GM19193 (cell line): ENCODE results near the gene MYLK.

Experiments
- POLR2A ChIP-seq: IDR thresholded peaks from 4 replicates; pipeline ENCODE4 v1.6.1; 2011; ENCODE audit not compliant: insufficient read depth, insufficient read length; ENCODE audit errors: extremely low read depth

The MYLK gene

DNA sequence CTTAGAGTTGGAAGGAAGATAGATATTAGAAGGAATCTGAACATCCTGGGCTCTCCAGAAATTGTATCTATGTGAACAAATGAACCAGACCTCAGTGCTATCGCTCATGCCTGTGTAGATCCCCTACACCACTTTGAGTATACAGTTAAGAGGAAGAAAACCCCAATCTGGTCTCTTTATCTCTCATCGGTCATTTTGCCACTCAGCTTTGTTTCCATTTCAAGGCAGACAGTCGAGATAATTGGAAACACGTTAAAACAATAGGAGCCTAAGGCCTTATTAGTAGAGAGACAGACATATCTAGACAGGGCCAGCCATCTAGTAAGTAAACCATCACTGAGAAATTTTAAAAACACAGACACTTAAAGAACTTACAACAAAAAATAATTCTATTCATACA, 101.6 kb downstream of the MYLK start:
- no peak for TF ChIP-seq POLR2A

DNA sequence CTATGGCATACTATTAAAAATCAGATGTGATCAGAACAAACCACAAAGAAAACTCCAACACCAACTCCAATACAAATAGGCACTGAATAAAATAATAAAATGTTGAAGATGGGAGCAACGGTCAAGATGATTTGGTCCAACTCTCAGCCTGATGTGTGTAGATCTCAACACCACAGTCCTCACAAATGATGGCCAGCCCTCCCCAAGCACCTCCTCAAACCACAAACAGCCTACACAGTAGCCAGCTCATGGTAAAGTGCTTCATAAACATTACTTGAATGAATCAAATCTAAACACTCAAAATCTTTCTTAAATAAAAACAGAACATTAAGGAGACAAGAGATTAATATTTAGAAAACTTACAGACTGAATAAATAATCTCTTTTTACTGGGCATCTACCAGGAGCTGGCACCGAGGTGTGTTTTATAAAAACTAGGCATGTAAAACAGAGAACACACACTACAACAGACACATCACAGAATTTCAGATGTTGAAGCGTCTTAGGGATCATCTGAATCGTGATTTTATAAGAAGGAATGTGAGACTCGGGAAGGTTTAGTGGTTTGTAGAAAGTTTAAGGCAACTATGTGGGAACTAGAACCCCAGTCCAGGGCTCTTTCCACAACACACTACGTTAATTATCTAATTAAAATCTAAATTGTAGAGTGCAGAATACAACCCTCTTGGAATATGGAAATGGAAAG, 102.4 kb downstream of the MYLK start:
- TF ChIP-seq POLR2A, result no peak

DNA sequence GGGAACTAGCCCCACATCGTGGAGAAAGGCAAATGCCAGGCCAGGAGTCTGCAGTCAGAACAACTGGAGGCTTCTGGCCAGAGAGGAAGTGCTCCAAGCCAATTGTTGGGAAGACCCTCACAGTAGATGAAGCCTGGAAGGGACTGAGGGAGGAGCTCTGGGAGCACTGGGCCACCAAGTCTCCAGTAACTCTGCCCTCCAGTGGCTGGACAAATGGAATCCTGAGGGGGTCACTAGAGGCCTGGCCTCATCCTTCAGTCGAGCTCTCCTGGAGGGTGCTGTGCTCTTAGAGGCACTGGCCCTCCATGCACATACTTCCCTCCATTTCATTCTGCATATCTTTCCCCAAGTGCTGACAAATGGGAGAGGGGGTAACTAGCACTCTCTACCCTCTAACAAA, 103.0 kb downstream of the MYLK start:
- no peak for TF ChIP-seq POLR2A

DNA sequence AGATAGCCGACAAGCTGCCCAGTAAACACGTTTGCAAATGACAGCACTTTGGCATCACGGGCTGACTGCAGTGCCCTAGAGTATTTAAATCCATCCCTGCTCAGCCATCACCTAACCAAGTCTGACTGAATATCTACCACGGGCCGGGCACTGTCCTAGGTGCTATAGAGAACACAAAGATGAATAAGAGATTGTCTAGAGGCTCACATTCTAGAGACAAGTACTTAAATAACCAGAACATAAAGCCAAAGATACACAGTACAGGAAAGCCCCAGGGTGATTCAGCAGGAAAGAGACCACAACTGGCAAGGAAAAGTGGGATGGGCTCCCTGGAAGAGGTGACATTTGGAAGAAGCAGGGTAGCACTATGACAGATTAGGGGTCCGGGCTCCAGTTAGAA, 103.5 kb downstream of the MYLK start:
- TF ChIP-seq POLR2A, result no peak

DNA sequence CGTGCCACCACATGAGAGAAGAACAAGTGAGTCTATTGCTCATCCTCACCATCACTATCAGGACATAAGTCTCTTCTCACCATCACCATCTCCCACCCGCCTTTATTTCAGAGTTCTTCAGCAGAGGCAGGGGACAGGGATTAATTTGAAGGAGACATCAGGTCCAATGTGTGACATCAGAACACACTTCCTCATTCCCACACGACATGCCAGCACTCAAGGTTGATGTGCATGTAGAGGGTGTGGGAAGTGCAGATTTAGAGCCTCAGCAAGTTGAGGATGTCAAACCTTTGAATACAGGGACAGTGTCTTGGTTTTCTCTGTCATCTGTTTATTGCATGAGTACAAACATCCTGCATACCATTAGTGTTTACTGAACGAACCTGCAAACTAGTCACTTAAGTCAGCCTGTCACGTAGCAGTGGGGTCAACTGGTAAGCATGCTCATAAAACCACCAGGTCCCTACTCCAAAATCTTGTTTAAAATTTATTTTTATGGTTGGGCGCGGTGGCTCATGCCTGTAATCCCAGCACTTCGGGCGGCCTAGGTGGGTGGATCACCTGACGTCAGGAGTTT, 104.4 kb downstream of the MYLK start:
- TF ChIP-seq POLR2A, result no peak

DNA sequence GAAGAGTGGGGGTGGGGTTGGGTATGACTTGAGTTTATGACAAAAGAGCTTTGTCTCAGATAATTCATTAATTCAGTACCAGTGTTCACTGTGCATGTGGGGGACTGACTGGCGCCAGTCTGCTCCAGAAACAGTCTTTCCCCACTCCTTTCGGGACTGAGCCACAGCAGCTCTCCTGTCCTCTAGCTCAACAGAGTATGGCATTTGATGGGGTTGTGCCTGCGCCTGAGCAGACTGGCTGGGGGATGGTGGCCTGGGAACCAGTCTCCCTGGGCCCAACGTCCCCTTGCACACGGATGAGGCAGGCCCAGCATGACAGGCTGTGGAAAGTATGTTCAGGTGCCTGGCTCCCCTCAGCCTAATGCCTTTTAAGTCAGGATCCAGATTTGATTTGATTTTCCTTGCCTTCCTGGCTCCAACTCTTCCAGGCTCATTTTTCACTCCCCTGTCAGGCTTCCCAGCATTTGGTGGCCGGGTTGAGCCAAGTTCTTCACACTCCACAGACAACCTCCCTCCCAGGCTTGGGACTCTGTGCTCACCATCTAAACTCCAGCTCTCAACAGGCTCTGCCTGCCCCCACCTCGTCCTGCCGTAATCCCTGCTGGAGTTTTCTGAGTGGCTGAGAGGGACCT, 105.0 kb downstream of the MYLK start:
- no peak for TF ChIP-seq POLR2A

DNA sequence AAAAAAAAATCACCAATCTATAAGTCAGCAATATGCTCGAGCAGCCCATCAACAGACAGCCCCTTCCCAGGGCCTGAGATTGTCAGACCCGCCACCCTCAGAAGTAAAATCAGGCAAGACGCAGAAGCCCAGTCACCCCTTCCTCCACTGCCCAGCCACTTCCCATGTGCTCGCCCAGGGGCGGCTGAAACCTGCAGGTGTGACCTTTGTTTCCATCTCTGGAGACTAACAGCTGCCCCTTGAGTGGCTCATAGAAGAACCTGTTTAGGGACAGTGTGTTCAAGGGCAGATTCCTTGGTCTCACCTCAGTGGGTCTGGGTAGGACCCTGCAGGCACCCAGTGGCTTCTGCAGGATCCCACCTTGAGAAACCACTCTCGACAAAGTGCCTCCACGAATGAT, 105.6 kb downstream of the MYLK start:
- no peak for TF ChIP-seq POLR2A

DNA sequence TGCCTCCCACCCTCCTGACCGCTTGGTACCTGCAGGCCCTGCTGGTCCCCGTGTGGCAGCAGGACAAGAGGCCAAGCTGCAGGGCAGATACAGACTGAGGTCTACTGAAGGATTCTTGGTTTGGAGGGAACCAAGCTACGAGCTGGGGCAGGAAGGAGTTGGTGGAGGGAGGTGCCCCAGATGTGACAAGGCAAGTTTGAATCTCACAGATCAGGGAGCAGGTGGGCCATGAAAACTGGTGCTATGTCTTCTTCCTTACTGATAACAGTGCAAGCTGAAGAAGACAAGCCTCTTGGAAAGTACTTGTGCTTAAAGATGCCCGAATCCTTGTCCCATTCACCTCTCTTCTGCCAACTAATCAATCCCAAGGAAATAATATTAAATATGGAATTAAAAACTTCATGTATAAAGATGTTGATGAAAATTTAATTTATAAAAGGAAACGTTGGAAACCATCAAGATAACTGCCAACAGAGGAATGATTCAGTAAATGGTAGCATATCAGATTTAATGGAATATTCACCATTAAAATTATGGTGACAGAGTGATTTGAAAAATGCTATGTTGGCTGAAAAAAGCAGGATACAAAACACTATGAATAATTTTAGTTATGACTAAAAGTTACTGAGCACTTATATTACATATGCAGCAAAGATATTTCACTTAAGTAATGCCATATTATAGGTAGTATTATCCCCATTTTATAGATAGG, 107.9 kb downstream of the MYLK start:
- no peak for TF ChIP-seq POLR2A

DNA sequence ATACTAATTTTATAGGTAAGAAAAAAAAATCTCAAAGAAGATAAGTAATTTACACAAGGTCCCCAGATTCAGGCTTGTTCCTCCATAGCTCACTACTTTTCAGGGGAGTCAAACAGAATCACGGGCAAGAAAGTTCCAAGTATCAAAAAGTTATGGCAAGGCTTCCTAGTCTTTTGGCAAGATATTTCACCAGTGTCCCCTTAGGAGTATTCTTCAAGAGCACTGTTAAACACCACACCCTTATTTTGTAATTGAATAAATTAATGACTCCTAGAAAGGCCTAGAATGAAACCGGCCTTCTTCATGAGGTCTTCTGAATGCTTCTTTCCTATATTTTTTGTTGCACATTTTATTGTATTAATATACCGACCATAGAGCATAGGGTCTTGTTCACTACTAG, 109.7 kb downstream of the MYLK start:
- no peak for TF ChIP-seq POLR2A

DNA sequence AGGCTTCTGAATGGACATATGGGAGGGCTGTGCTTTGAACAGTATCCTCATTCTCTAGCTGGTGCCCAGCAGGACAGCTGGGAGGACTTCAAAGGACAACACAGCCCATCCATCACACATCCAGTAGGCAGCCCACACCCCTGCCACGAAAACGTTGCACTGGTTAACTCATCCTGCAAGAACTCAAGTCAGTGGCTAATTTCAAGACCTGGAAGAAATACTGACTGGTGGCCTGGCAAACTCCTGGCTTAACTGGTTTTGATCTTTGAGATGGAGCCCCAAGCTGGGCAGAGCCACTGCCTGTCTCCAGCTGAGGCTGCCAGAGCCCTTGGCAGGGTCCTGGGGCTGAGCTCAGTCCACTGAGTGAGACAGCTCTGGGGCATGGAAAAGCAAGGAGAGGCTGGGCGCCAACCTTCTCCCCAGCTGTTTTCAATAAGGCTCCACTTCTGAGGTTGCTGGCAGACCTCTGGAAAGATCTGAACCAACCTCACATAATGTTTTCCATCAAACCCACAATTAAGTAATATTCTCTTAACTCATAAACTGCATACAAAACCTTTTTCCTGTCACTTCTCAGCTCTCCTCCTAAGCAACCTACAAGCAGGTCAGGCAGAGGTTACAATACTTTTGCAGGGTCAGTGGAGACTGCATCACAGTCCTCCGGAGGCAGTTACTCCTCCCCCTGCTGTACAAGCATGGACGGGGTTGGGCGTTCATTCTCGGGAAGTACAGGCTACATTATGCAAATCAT, 110.3 kb downstream of the MYLK start:
- TF ChIP-seq POLR2A, result no peak

DNA sequence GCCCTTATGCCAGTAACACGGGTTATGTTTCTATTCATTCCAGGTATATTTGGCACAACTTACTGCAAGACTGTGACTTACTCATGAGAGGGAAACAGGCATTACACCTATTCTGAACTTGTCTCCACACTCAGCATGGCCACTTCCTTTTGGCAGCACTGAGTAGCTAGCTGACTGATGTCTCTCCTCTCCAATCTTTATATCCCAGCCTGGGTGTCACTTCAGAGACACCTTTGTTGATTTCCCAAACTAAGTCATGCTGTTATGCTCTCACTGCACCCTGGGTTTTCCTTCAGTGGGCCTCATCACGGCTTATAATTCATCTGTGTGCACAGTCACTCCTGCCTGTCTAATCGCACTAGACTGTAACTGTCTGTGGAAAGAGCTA, 114.8 kb downstream of the MYLK start:
- TF ChIP-seq POLR2A, result no peak

DNA sequence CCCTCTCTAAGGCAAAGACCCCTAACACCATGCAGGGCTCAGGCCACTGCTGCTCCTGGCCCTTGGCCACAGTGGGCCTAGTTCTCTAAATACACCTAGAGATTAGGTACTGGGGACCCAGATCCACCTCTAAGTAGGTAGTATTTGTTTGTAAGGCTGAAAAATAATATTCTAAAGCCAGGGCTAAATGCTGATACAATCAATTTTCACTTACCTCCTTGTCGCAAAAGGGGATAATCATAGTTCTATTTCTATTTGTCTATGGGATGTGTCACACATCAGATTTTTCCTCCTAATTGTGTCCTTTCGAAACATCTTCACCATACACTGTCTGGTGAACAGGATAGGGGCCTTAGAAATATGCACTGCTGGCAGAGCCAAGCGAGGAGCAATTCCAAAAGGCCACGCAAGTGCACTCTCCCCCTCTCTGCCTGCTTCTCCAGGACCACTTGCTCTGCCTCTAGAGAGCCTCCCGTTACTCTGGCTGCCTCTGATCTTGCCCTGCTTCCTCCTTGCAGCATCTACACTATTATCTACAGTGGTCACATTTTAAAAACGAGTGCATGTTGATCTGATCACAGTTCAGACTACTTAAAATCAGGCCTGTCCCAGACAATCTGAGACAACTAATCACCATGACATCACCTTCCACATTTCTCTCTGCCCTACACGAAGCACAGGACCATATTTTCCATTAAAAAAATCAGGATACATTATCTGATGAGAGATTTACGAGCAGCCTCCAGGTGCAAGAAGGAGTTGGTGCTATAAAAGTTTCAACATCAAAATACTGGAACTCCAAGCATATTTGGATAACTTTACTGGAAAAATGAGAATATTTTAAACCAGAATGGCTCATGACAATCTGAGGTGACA, 115.4 kb downstream of the MYLK start:
- TF ChIP-seq POLR2A, result no peak

DNA sequence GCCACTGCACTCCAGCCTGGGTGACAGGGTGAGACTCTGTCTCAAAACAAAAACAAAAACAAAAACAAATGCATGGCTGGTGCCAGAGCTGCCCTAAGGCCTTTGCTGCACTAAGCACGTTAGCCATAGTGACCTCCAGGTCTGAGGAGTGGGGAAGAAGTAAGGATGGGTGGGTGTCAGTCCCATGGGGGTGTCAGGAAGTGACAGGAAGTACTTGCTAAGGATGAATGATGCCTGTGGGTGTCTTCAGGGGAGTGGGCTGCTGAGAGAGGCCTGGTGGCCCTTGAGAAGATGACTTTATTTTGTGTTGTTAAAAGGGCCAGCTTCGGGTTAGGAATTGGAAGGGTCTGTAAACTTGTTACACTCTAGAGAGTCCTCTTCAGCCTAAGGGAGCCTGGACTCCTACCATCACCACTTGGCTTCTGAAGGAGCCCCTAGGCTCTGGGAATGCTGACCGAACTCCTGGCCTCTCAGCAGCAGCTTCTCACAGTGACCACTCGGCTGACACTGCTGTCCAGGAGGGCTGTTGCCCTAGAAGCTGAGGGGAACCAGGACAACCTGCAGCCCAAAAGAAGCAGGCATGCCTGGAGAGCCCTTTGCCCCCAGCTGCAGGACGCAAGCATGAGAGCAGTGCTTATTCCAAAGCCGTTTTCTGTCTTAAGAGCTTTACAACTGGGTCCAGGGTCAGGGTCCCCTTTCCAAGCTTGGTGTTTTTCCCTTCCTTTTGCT, 116.4 kb downstream of the MYLK start:
- TF ChIP-seq POLR2A, result no peak
